ENCODE data around the gene MSN. TPM values are rescaled to one million over a fixed set of nuclear protein-coding genes. Genes with fewer than 3 reads are reported as not detected.

The MSN gene
- total and polyA plus RNA-seq, 7 experiments from 2014 or later, result 267 to 635 (median 445) TPM

- H3K4me1 Mint-ChIP-seq, result peaks cover 32 to 98% (median 83%) of the 10 kb centered on the region in 7 donors
- H3K9me3 ChIP-seq (ENCODE audit: control insufficient read depth in 2 of 3, low read length in 3 of 3), result no peaks in the 10 kb centered on the region
- no peak for ATAC-seq
- H3K27me3 ChIP-seq (ENCODE audit: control insufficient read depth in 2 of 2, insufficient read depth in 2 of 2, low read length in 2 of 2), result no peaks in the 10 kb centered on the region
- peak overlapping the region; percentile 73 to 93 (median 86) for H3K4me3 Mint-ChIP-seq
- H3K4me3 ChIP-seq (ENCODE audit: low read length), result peak overlapping the region; percentile 36
- H3K36me3 ChIP-seq (ENCODE audit: control insufficient read depth in 2 of 3, insufficient read depth in 3 of 3, low read length in 3 of 3), result no peaks in the 10 kb centered on the region
- no peak for DNase-seq
- H3K27ac Mint-ChIP-seq, result peak overlapping the region; percentile 91 to 98 (median 93)
- intact Hi-C loops (cut with micrococcal nuclease), result loop anchor here (2.0 to 10.0 kb wide), 3 partner anchors 18 to 288 kb away; no protein-coding TSS in a partner anchor
- no peaks in the 10 kb centered on the region for H3K27me3 Mint-ChIP-seq
- POLR2A ChIA-PET, result interaction anchor here (0.7 to 2.1 kb wide), 5 partner anchors 9 to 39 kb away, joined by 3 to 8 read pairs (median 3); partner anchors contain the start of gene MSN
- H3K9me3 Mint-ChIP-seq, result peaks cover 0 to 2% (median 0%) of the 10 kb centered on the region in 11 donors
- peaks cover 73 to 76% of the 10 kb centered on the region in 2 donors for H3K4me1 ChIP-seq (ENCODE audit: control insufficient read depth in 2 of 2, insufficient read depth in 2 of 2, low read length in 2 of 2)
- peaks cover 4 to 32% (median 14%) of the 10 kb centered on the region in 5 donors for H3K36me3 Mint-ChIP-seq
- H3K27ac ChIP-seq (ENCODE audit: low read depth, low read length), result peak overlapping the region; percentile 68
- CTCF ChIA-PET, result interaction anchor here (0.8 to 1.8 kb wide), 2 partner anchors 26 to 101 kb away, joined by 4 read pairs; no protein-coding TSS in a partner anchor
Observed at GRCh38 chrX:65697211-65697641, 29.8 kb downstream of the MSN start.

GRCh38 chrX:65697915-65698796 is 30.7 kb downstream of the MSN start:
- intact Hi-C loops (cut with micrococcal nuclease), result loop anchor here (1.0 to 10.0 kb wide), 8 partner anchors 9 to 287 kb away; no protein-coding TSS in a partner anchor
- CTCF ChIA-PET, result interaction anchor here (1.7 to 1.8 kb wide), 2 partner anchors 25 to 97 kb away, joined by 4 read pairs; no protein-coding TSS in a partner anchor
- Histone ChIP-seq H3K9me3 (ENCODE audit: control insufficient read depth in 2 of 3, low read length in 3 of 3) (no peaks in the 10 kb centered on the region), H3K36me3 (ENCODE audit: control insufficient read depth in 2 of 3, insufficient read depth in 3 of 3, low read length in 3 of 3) (no peaks in the 10 kb centered on the region), H3K4me1 (ENCODE audit: control insufficient read depth in 2 of 2, insufficient read depth in 2 of 2, low read length in 2 of 2) (peaks cover 70 to 77% of the 10 kb centered on the region in 2 donors), H3K27ac (ENCODE audit: low read depth, low read length) (peak overlapping the region; percentile 68), H3K4me3 (ENCODE audit: low read length) (peak overlapping the region; percentile 36), H3K27me3 (ENCODE audit: control insufficient read depth in 2 of 2, insufficient read depth in 2 of 2, low read length in 2 of 2) (no peaks in the 10 kb centered on the region)
- Mint-ChIP-seq H3K27me3 (no peaks in the 10 kb centered on the region), H3K4me3 (peak overlapping the region; percentile 73 to 93 (median 86)), H3K9me3 (peaks cover 0 to 4% (median 0%) of the 10 kb centered on the region in 11 donors), H3K27ac (peak overlapping the region; percentile 91 to 98 (median 93)), H3K36me3 (peaks cover 3 to 34% (median 12%) of the 10 kb centered on the region in 5 donors), H3K4me1 (peaks cover 34 to 100% (median 85%) of the 10 kb centered on the region in 7 donors)
- DNase-seq (peak; percentile 8 to 81 (median 78)), ATAC-seq (peak; percentile 84)
- POLR2A ChIA-PET, result interaction anchor here (0.7 to 2.1 kb wide), 16 partner anchors 8 to 290 kb away, joined by 3 to 11 read pairs (median 4); partner anchors contain the start of gene MSN

- Histone ChIP-seq H3K4me3 (ENCODE audit: low read length) (no peak overlapping the region), H3K27me3 (ENCODE audit: control insufficient read depth in 2 of 2, insufficient read depth in 2 of 2, low read length in 2 of 2) (no peaks in the 10 kb centered on the region), H3K36me3 (ENCODE audit: control insufficient read depth in 2 of 3, insufficient read depth in 3 of 3, low read length in 3 of 3) (peaks cover 0 to 3% (median 0%) of the 10 kb centered on the region in 3 experiments), H3K27ac (ENCODE audit: low read depth, low read length) (peak overlapping the region; percentile 30), H3K4me1 (ENCODE audit: control insufficient read depth in 2 of 2, insufficient read depth in 2 of 2, low read length in 2 of 2) (peaks cover 71 to 80% of the 10 kb centered on the region in 2 donors), H3K9me3 (ENCODE audit: control insufficient read depth in 2 of 3, low read length in 3 of 3) (no peaks in the 10 kb centered on the region)
- Mint-ChIP-seq H3K27me3 (no peaks in the 10 kb centered on the region), H3K4me3 (peak overlapping the region in 9 of 10 donors; percentile 29 to 72 (median 57)), H3K36me3 (peaks cover 0 to 34% (median 22%) of the 10 kb centered on the region in 5 donors), H3K27ac (peak overlapping the region; percentile 68 to 89 (median 85)), H3K4me1 (peaks cover 34 to 96% (median 85%) of the 10 kb centered on the region in 7 donors), H3K9me3 (peaks cover 0 to 4% (median 0%) of the 10 kb centered on the region in 11 donors)
- ATAC-seq (no peak), DNase-seq (no peak)
- POLR2A ChIA-PET, result interaction anchor here (0.7 to 1.0 kb wide), 3 partner anchors 24 to 106 kb away, joined by 3 read pairs; no protein-coding TSS in a partner anchor
- CTCF ChIA-PET, result interaction anchor here (1.7 to 2.3 kb wide), 2 partner anchors 30 to 106 kb away, joined by 9 to 10 read pairs; no protein-coding TSS in a partner anchor
- intact Hi-C loops (cut with micrococcal nuclease), result loop anchor here in 1 of 2 donors (1.0 kb wide), 1 partner anchor 108 kb away; no protein-coding TSS in a partner anchor
Observed at GRCh38 chrX:65702956-65703355, 35.5 kb downstream of the MSN start.

GRCh38 chrX:65705439-65705838 is 38.0 kb downstream of the MSN start:
- H3K36me3 Mint-ChIP-seq, result peaks cover 5 to 40% (median 31%) of the 10 kb centered on the region in 5 donors
- Histone ChIP-seq H3K27me3 (ENCODE audit: control insufficient read depth in 2 of 2, insufficient read depth in 2 of 2, low read length in 2 of 2) (no peaks in the 10 kb centered on the region), H3K4me1 (ENCODE audit: control insufficient read depth in 2 of 2, insufficient read depth in 2 of 2, low read length in 2 of 2) (peaks cover 57 to 60% of the 10 kb centered on the region in 2 donors), H3K9me3 (ENCODE audit: control insufficient read depth in 2 of 3, low read length in 3 of 3) (no peaks in the 10 kb centered on the region), H3K27ac (ENCODE audit: low read depth, low read length) (peak overlapping the region; percentile 64), H3K36me3 (ENCODE audit: control insufficient read depth in 2 of 3, insufficient read depth in 3 of 3, low read length in 3 of 3) (peaks cover 0 to 6% (median 0%) of the 10 kb centered on the region in 3 experiments), H3K4me3 (ENCODE audit: low read length) (no peak overlapping the region)
- CTCF ChIA-PET, result no interaction called here
- H3K4me3 Mint-ChIP-seq, result peak overlapping the region; percentile 42 to 79 (median 70)
- no peaks in the 10 kb centered on the region for H3K27me3 Mint-ChIP-seq
- peak in 1 of 9 donors; percentile 19 for DNase-seq
- ATAC-seq, result no peak
- POLR2A ChIA-PET, result no interaction called here
- peaks cover 37 to 86% (median 74%) of the 10 kb centered on the region in 7 donors for H3K4me1 Mint-ChIP-seq
- intact Hi-C loops (cut with micrococcal nuclease), result no loop called here
- peaks cover 0 to 5% (median 0%) of the 10 kb centered on the region in 11 donors for H3K9me3 Mint-ChIP-seq
- peak overlapping the region; percentile 75 to 96 (median 89) for H3K27ac Mint-ChIP-seq

GRCh38 chrX:65706041-65706828 is 38.8 kb downstream of the MSN start:
- Histone ChIP-seq H3K4me1 (ENCODE audit: control insufficient read depth in 2 of 2, insufficient read depth in 2 of 2, low read length in 2 of 2) (peaks cover 50 to 52% of the 10 kb centered on the region in 2 donors), H3K27ac (ENCODE audit: low read depth, low read length) (peak overlapping the region; percentile 64), H3K27me3 (ENCODE audit: control insufficient read depth in 2 of 2, insufficient read depth in 2 of 2, low read length in 2 of 2) (no peaks in the 10 kb centered on the region), H3K36me3 (ENCODE audit: control insufficient read depth in 2 of 3, insufficient read depth in 3 of 3, low read length in 3 of 3) (peaks cover 0 to 6% (median 0%) of the 10 kb centered on the region in 3 experiments), H3K4me3 (ENCODE audit: low read length) (no peak overlapping the region), H3K9me3 (ENCODE audit: control insufficient read depth in 2 of 3, low read length in 3 of 3) (no peaks in the 10 kb centered on the region)
- Mint-ChIP-seq H3K4me3 (peak overlapping the region in 9 of 10 donors; percentile 64 to 79 (median 72)), H3K9me3 (peaks cover 0 to 5% (median 0%) of the 10 kb centered on the region in 11 donors), H3K27ac (peak overlapping the region; percentile 75 to 96 (median 89)), H3K27me3 (no peaks in the 10 kb centered on the region), H3K36me3 (peaks cover 5 to 33% (median 29%) of the 10 kb centered on the region in 5 donors), H3K4me1 (peaks cover 33 to 78% (median 67%) of the 10 kb centered on the region in 7 donors)
- peak in 1 of 9 donors; percentile 46 for DNase-seq
- intact Hi-C loops (cut with micrococcal nuclease), result loop anchor here in 1 of 2 donors (2.0 kb wide), 1 partner anchor 17 kb away; no protein-coding TSS in a partner anchor
- ChIA-PET CTCF (interaction anchor here (0.9 kb wide), 1 partner anchor 124 kb away, joined by 3 read pairs; no protein-coding TSS in a partner anchor), POLR2A (interaction anchor here (1.0 to 1.5 kb wide), 3 partner anchors 12 to 31 kb away, joined by 3 read pairs; no protein-coding TSS in a partner anchor)
- peak; percentile 66 for ATAC-seq
